NCI-H2029 treated with DMSO at 0.1 percent for 48 hours (cell line): ENCODE measurements around the gene NKAPL.
A peak's percentile ranks its signal among the peaks of the same experiment; 100 is the strongest.

Source experiments
- DNase-seq: peaks from one replicate; lab custom pipeline; 2025; lab: John Stamatoyannopoulos, UW

Gene NKAPL

GRCh38 chr6:28258877-28259777, at the start of gene NKAPL:
Gene NKAPL (plus strand): TSS chr6:28259297. CDS start chr6:28259372, 75 bp downstream.
- DNase-seq: no peak

- DNase-seq: no peak
These were observed 49.2 kb upstream of the NKAPL start for GRCh38 chr6:28209753-28210535.

- no peak for DNase-seq
These were observed 47.1 kb upstream of the NKAPL start for GRCh38 chr6:28211840-28212509.

GRCh38 chr6:28212510-28213212, 46.4 kb upstream of the NKAPL start:
- DNase-seq: peak; percentile 53

GRCh38 chr6:28213213-28213523, 45.9 kb upstream of the NKAPL start:
- no peak for DNase-seq

GRCh38 chr6:28215425-28215824, 43.7 kb upstream of the NKAPL start:
- no peak for DNase-seq

- no peak for DNase-seq
These were observed 41.2 kb upstream of the NKAPL start for GRCh38 chr6:28217890-28218289.

GRCh38 chr6:28218312-28219248, 40.5 kb upstream of the NKAPL start:
- peak; percentile 56 for DNase-seq

GRCh38 chr6:28220257-28221133, 38.6 kb upstream of the NKAPL start:
- no peak for DNase-seq

- DNase-seq: no peak
These were observed 34.7 kb upstream of the NKAPL start for GRCh38 chr6:28224131-28225055.

GRCh38 chr6:28225056-28225834, 33.9 kb upstream of the NKAPL start, which contains the start of gene ZSCAN9:
Gene ZSCAN9 (plus strand): TSS chr6:28225275. CDS start chr6:28227085, 1,810 bp downstream.
- peak; percentile 90 for DNase-seq

GRCh38 chr6:28226460-28226859, 32.6 kb upstream of the NKAPL start:
- no peak for DNase-seq

GRCh38 chr6:28232785-28233184, 26.3 kb upstream of the NKAPL start:
- no peak for DNase-seq

- DNase-seq: no peak
These were observed 23.1 kb upstream of the NKAPL start for GRCh38 chr6:28235912-28236452.

GRCh38 chr6:28239636-28240035, 19.5 kb upstream of the NKAPL start:
- DNase-seq: no peak

GRCh38 chr6:28240471-28240870, 18.6 kb upstream of the NKAPL start:
- DNase-seq: no peak

GRCh38 chr6:28243946-28244345, 15.2 kb upstream of the NKAPL start:
- no peak for DNase-seq
